Activated CD8-positive, alpha-beta memory T cell treated with anti-CD3 and anti-CD28 coated beads, Interleukin-2, amount 10 ng/mL, durations not matched to agents 7 days and 5 days (primary cell): ENCODE data around the gene ZMIZ1. TPM values are rescaled to one million over a fixed set of nuclear protein-coding genes. Genes with fewer than 3 reads are reported as not detected.

ENCODE experiments used
- ATAC-seq: fragments of 150-1000 bp; cut with Tn5 transposase; one replicate; pipeline ENCODE4 v1.10.0; 2021; ENCODE audit warnings: moderate library complexity
- CTCF ChIA-PET: fragments of 350-600 bp; sonication (Branson Sonifier 250); formaldehyde crosslinking; loops from one replicate; lab custom pipeline; 2021; ENCODE audit warnings: antibody characterized with exemption; lab: Charles Lee
- DNase-seq: peaks from one replicate; pipeline ENCODE4 v3.0.0-alpha.2; 2020
- H3K27ac Mint-ChIP-seq: one replicate; pipeline ENCODE4 v1.8.0; 2021; ENCODE audit warnings: mild to moderate bottlenecking, mixed read lengths
- H3K27me3 Mint-ChIP-seq: one replicate; pipeline ENCODE4 v1.8.0; 2021; ENCODE audit warnings: mixed read lengths
- H3K36me3 Mint-ChIP-seq: one replicate; pipeline ENCODE4 v1.8.0; 2021; ENCODE audit warnings: mild to moderate bottlenecking, mixed read lengths
- H3K4me1 Mint-ChIP-seq: one replicate; pipeline ENCODE4 v1.8.0; 2021; ENCODE audit warnings: mixed read lengths
- H3K4me3 Mint-ChIP-seq: one replicate; pipeline ENCODE4 v1.8.0; 2021; ENCODE audit warnings: mild to moderate bottlenecking, moderate library complexity, mixed read lengths
- H3K9me3 Mint-ChIP-seq: one replicate; pipeline ENCODE4 v1.8.0; 2022; ENCODE audit warnings: low read depth, mixed read lengths
- total RNA-seq, 2 experiments: library from RNA; stranded (reverse); gene quantifications; one replicate each; pipeline ENCODE4 v1.2.3, GENCODE V29; 2021

The ZMIZ1 gene
- total RNA-seq, 2 experiments from 2014 or later, result 52.7 to 71.5 TPM

DNA sequence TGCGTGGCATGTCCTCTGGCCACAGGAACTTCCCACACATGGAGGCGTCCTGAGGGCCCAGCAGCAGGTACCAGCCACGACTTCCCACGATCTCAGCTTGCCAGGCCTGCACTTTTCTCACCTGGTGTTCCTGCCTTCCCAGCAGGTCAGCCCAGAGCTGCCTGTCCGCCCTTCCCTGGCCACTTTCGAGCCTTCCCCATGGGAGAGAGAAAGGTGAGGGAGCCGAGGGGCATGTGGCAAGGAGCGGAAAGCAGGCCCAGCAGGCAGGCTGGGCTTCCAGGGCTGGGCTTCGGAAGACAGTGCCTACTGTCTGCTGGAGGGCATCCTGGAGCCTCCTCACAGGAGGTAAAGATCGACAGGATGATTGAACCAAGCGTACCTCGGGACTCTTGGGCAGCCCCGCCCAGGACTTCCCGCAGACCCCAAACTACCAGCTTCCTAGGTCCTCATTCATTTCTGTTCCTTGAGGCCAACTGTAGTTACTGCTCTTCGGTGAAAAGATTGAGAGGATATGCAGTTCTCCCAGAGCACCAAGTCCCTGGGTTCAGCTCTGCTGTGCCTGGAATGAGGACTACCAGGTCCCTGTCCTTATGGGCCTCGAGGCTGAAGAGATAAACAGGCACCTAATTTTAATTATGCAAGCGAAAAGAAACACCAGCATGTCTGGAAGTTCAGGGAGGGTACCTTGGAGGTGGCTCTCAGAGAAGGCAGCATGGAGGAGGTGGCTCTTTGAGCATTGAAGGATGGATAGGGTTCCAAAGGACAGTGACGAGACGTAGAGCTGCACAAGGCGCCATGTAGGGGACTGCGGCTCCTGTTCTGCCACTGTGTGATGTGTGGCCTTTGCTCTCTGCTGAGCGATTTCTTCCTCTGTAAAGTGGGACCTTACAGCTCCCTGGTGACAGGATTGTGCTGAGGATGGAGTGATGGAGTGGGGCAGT lies 87.8 kb downstream of the ZMIZ1 start:
- Mint-ChIP-seq H3K4me3 (no peak overlapping the region), H3K27ac (no peak overlapping the region), H3K27me3 (no peaks in the 10 kb centered on the region), H3K36me3 (no peaks in the 10 kb centered on the region), H3K4me1 (no peaks in the 10 kb centered on the region), H3K9me3 (no peaks in the 10 kb centered on the region)
- DNase-seq (no peak), ATAC-seq (no peak)
- CTCF ChIA-PET, result no interaction called here

DNA sequence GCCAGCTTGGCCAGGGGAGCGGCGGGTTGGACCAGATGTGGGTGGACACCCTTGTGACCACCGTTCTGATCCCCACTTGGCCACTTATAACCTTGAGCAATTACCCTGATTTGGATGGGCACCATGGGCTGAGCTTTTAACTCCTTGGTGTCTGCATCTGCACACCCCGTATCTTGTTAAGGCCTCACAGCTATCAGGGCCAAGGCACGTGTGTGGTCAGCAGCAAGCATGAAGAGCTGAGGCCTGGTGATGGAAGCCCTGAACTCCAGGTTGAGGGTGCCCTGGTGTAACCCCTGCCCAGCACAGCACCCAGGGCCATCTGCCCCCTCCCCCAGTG lies 89.2 kb downstream of the ZMIZ1 start:
- CTCF ChIA-PET, result interaction anchor here (1.5 kb wide), 1 partner anchor 11 kb away, joined by 4 read pairs; no protein-coding TSS in a partner anchor
- DNase-seq (no peak), ATAC-seq (peak; percentile 14)
- H3K36me3 Mint-ChIP-seq, result no peaks in the 10 kb centered on the region
- no peak overlapping the region for H3K4me3 Mint-ChIP-seq
- no peaks in the 10 kb centered on the region for H3K9me3 Mint-ChIP-seq
- H3K27ac Mint-ChIP-seq, result no peak overlapping the region
- no peaks in the 10 kb centered on the region for H3K4me1 Mint-ChIP-seq
- H3K27me3 Mint-ChIP-seq, result no peaks in the 10 kb centered on the region

DNA sequence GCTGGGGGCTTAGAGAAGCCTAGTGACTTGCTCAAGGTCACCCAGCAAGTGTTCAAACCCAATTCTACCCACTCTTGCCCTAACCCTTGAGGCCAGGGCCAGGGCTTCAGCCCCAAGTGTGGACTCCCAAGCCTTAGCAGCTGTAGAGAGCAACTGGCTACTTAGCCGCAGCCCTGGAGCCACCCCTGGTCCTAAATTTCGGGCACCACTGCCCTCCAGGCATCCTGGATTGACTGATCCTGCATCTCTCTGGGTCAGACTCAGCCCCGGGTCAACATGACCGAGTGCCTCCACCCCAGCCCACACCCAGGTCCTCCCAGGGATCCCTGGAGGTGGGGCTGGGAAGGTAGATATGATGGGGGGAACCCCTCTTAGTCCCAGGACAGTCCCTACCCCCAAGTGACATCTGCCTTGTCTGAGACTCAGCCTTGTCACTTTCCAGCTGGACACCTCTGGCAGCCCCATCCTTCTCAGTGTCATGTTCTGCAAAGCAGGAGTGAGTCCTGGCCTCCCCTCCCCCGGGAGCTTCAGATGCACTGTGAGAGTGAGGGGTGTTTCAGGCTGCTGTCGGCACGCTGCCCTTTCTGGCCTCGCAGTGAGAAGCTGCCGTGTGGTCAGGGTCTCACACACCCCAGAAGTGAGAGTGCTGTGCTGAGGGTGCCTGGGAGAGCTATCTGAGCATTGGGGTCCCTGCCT lies 89.8 kb downstream of the ZMIZ1 start:
- H3K27me3 Mint-ChIP-seq, result no peaks in the 10 kb centered on the region
- no peak overlapping the region for H3K4me3 Mint-ChIP-seq
- no peaks in the 10 kb centered on the region for H3K36me3 Mint-ChIP-seq
- H3K4me1 Mint-ChIP-seq, result no peaks in the 10 kb centered on the region
- no peak for DNase-seq
- CTCF ChIA-PET, result interaction anchor here (1.5 kb wide), 1 partner anchor 10 kb away, joined by 4 read pairs; no protein-coding TSS in a partner anchor
- H3K27ac Mint-ChIP-seq, result no peak overlapping the region
- H3K9me3 Mint-ChIP-seq, result no peaks in the 10 kb centered on the region
- peak; percentile 11 for ATAC-seq

DNA sequence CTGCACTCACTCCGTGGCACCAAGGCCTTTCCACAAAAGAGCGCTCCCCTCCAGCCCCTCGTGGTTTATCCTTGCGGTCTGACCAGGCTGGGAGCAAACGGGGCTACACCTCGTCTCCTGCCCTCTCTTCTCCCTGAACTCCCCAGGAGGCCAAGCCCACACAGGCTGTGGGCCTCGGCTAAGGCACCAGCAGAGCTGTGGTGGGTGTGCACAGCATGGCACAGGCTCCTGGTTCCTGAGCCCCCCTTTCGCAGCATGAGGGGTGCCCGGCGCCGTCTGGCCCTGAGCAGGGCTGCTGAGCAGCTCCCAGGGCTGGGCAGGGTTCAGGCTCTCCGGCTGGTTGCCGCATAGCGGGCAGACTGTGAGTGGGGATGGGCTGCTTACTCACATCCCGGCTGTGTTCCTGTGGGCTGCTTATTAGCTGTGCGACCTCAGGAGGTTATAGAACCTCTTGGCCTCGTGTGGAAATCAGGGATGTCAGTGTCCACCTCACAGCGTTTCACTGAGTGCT lies 90.4 kb downstream of the ZMIZ1 start:
- Mint-ChIP-seq H3K4me3 (no peak overlapping the region), H3K36me3 (no peaks in the 10 kb centered on the region), H3K4me1 (no peaks in the 10 kb centered on the region), H3K9me3 (no peaks in the 10 kb centered on the region), H3K27ac (no peak overlapping the region), H3K27me3 (no peaks in the 10 kb centered on the region)
- no peak for ATAC-seq
- CTCF ChIA-PET, result no interaction called here
- DNase-seq, result no peak

DNA sequence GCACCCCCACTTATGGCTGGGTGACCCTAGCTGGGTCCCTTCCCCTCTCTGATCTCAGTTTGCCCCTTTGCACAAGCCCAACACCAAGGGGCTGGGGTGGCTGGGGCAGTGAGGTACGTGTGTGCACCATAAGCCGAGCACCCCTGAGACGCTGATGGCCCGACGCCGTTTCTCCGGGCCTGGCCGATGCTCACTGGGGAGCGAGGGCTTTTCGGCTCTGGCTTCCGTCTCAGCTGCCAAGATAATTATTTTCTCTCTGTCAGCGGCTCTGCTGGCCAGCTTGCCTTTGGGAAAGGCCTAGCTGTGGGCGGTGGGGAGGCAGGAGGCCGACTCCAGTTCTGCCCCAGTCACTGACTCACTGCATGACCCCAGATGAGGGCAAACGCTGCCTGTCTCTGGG lies 91.0 kb downstream of the ZMIZ1 start:
- CTCF ChIA-PET, result no interaction called here
- no peaks in the 10 kb centered on the region for H3K4me1 Mint-ChIP-seq
- H3K4me3 Mint-ChIP-seq, result no peak overlapping the region
- H3K36me3 Mint-ChIP-seq, result no peaks in the 10 kb centered on the region
- no peaks in the 10 kb centered on the region for H3K9me3 Mint-ChIP-seq
- ATAC-seq (no peak), DNase-seq (no peak)
- H3K27me3 Mint-ChIP-seq, result no peaks in the 10 kb centered on the region
- no peak overlapping the region for H3K27ac Mint-ChIP-seq

DNA sequence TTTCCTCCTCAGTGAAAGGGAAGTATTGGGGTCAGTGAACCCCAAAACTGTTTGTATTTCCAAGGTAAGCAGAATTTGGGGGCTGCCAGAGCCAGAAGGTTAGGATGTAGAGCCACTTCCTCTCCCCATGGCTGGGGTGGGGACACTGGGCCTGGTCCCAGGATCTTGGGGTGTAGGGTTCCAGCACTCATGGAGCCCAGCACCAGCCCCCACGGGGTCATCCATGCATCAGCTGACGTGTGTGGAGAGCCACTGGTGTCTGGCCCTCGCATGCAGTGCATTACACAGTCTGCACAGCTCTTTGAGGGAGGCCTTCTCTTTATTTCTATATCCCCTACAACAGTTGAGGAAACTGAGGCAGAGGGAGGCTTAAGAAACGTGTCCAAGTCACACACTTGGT lies 91.4 kb downstream of the ZMIZ1 start:
- no peak for ATAC-seq
- DNase-seq, result no peak
- no peaks in the 10 kb centered on the region for H3K9me3 Mint-ChIP-seq
- no peak overlapping the region for H3K27ac Mint-ChIP-seq
- no peaks in the 10 kb centered on the region for H3K4me1 Mint-ChIP-seq
- H3K4me3 Mint-ChIP-seq, result no peak overlapping the region
- H3K36me3 Mint-ChIP-seq, result no peaks in the 10 kb centered on the region
- no peaks in the 10 kb centered on the region for H3K27me3 Mint-ChIP-seq
- CTCF ChIA-PET, result no interaction called here

DNA sequence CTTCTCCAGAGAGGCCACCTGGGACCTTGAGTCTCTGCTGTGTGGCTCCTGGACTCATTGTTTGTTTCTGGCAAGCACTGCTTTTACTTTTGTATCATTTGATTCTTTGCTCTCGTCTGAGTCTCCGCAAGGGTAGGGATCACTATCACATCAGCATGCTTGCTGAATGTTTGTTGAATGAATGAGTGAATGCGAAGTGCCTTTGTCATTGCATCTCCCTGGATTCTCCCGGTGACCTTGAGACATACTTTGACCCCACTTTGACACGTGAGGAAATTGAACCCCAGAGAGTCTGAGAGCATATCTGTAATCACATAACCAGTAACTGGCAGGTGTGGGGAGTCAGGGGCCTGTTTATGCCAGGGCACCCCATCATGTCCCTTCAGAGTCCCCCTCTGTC lies 92.8 kb downstream of the ZMIZ1 start:
- no peak for ATAC-seq
- Mint-ChIP-seq H3K9me3 (no peaks in the 10 kb centered on the region), H3K27me3 (no peaks in the 10 kb centered on the region), H3K4me3 (no peak overlapping the region), H3K36me3 (no peaks in the 10 kb centered on the region), H3K4me1 (no peaks in the 10 kb centered on the region), H3K27ac (no peak overlapping the region)
- DNase-seq, result no peak
- CTCF ChIA-PET, result no interaction called here

DNA sequence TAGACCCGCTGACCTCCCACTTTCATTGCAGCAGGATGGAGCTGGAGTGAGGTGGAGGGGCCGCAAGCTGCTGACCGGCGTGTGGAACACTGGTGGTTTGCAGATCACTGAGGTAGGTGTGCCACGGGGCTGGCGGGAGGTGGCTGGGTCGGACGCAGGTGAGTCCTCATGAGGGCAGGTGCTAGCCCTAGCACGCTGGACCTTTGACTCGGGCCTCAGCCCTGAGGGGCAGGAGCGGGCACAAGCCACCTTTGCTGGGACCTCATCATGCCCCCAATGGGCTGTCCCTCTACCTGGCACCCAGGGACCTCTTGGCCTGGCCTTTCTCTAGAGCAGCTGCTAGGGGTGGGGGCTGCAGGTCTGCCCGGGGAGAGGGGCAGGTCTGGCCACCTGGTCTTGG lies 93.3 kb downstream of the ZMIZ1 start:
- ATAC-seq, result no peak
- no peak overlapping the region for H3K4me3 Mint-ChIP-seq
- no peaks in the 10 kb centered on the region for H3K9me3 Mint-ChIP-seq
- H3K4me1 Mint-ChIP-seq, result no peaks in the 10 kb centered on the region
- no peak overlapping the region for H3K27ac Mint-ChIP-seq
- no peaks in the 10 kb centered on the region for H3K36me3 Mint-ChIP-seq
- no peak for DNase-seq
- CTCF ChIA-PET, result no interaction called here
- no peaks in the 10 kb centered on the region for H3K27me3 Mint-ChIP-seq

DNA sequence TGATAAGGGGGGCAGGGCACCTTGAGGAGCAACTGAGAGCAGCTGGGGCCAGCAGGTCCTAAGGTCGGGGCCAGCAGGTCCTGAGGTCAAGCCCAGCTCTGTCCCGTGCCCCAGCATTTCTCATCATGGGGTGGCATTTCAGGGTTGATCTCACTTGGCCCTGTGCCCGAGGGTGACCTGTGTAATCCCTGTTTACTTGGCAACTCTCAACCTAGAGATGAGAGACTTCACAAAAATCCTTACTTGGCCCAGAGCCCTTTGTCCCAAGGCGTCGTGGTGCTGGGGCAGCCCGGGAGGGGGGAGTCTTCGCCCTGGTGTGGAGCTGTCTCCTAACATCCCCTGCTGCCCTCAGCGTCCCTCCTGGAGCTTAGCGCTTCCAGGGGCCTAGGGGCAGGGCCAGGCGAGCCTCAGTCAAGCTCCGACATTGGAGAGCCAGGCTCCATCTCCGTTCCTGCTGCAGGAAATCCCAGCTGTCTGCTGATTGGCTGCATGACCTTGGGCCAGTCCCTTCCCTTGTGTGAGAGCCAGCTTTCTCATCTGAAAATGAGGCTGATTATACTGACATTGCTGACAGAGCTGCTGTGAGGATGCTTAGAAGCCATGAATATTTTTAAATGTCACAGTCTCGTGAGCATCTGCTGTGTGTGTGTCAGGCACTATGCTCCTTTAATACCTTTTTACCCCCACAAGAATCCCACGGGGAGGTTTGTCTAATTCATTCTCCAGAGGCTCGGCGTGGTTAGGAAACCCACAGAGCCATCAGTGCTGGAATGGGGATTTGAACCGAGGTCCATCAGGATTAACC lies 94.3 kb downstream of the ZMIZ1 start:
- H3K4me1 Mint-ChIP-seq, result no peaks in the 10 kb centered on the region
- CTCF ChIA-PET, result no interaction called here
- H3K27me3 Mint-ChIP-seq, result no peaks in the 10 kb centered on the region
- no peaks in the 10 kb centered on the region for H3K36me3 Mint-ChIP-seq
- no peak for ATAC-seq
- no peak for DNase-seq
- no peaks in the 10 kb centered on the region for H3K9me3 Mint-ChIP-seq
- H3K27ac Mint-ChIP-seq, result no peak overlapping the region
- no peak overlapping the region for H3K4me3 Mint-ChIP-seq

DNA sequence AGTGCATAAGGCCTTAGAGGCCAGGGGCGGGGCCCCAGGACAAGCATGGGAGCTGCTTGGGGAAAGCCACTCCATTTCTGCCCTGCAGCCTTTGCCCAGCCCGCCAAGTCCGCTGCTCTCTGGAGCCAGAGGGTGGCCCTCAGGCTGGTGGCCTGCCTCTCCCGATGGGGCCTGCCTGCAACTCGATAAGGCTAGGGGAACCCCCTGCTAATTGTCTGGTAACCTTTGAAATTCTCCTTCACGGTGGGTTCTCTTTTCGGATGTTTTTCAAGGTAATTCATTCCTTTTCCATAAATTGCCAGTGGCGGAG lies 94.9 kb downstream of the ZMIZ1 start:
- DNase-seq (no peak), ATAC-seq (no peak)
- no peaks in the 10 kb centered on the region for H3K9me3 Mint-ChIP-seq
- no peaks in the 10 kb centered on the region for H3K27me3 Mint-ChIP-seq
- H3K4me1 Mint-ChIP-seq, result no peaks in the 10 kb centered on the region
- H3K27ac Mint-ChIP-seq, result no peak overlapping the region
- CTCF ChIA-PET, result no interaction called here
- no peak overlapping the region for H3K4me3 Mint-ChIP-seq
- H3K36me3 Mint-ChIP-seq, result no peaks in the 10 kb centered on the region

DNA sequence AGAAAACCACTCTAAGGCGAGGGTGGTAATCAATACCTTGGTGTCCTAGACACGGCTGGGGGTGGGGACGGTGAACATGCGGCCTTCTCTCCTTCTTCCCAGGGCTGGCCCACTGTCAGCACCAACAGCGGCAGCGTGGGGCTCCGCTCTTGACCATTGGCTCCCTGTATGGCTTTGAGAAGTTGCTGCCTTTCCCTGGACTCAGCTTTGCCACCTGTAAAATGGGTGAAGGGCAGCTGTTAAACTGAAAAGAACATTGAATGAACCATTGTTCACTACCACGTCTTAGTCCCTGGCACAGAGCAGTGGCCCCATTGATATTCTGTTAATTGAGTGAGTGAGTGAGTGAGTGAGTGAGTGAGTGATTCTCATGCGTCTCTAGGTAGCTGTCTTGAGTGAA lies 95.3 kb downstream of the ZMIZ1 start:
- no peaks in the 10 kb centered on the region for H3K36me3 Mint-ChIP-seq
- no peak for ATAC-seq
- no peak overlapping the region for H3K4me3 Mint-ChIP-seq
- CTCF ChIA-PET, result interaction anchor here (1.4 kb wide), 1 partner anchor 31 kb away, joined by 3 read pairs; no protein-coding TSS in a partner anchor
- no peaks in the 10 kb centered on the region for H3K4me1 Mint-ChIP-seq
- H3K9me3 Mint-ChIP-seq, result no peaks in the 10 kb centered on the region
- no peaks in the 10 kb centered on the region for H3K27me3 Mint-ChIP-seq
- no peak overlapping the region for H3K27ac Mint-ChIP-seq
- DNase-seq, result no peak

DNA sequence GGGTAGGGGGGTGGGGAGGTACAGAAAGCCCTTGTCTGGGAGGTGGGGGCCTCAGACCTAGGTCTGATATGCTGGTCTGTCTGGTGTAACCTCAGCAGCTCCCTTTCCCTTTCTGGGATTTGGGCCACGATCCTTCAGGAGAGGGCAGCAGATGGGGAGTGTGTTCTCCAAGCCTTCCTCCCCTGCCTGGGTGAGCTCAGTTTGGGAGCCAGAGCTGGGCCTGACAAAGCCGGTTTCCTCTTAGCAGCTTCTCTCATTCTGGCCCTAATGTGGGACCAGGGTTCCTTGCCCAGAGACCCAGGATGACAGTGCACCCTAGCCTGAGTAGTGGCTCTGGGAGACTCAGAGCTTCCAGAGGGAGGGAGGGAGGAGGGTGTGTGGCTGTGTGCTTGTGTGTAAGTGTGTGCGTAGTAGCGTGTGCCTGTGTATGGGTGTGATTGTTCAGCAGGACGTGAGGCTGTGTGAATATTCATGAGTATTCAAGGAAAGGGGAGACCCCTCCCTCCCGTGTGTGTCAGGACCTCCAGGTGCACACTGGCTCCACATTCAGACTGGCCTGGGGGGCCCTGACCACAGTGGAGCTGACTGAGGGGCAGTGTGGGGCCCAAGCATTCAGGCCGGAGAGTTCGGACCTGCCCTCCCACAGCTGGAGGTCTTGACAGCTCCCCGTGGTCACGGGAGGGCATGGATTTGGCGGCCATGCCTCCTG lies 96.5 kb downstream of the ZMIZ1 start:
- H3K4me1 Mint-ChIP-seq, result no peaks in the 10 kb centered on the region
- no peaks in the 10 kb centered on the region for H3K27me3 Mint-ChIP-seq
- DNase-seq (no peak), ATAC-seq (no peak)
- H3K4me3 Mint-ChIP-seq, result no peak overlapping the region
- no peaks in the 10 kb centered on the region for H3K9me3 Mint-ChIP-seq
- no peak overlapping the region for H3K27ac Mint-ChIP-seq
- CTCF ChIA-PET, result interaction anchor here (1.4 kb wide), 1 partner anchor 30 kb away, joined by 3 read pairs; no protein-coding TSS in a partner anchor
- H3K36me3 Mint-ChIP-seq, result no peaks in the 10 kb centered on the region

DNA sequence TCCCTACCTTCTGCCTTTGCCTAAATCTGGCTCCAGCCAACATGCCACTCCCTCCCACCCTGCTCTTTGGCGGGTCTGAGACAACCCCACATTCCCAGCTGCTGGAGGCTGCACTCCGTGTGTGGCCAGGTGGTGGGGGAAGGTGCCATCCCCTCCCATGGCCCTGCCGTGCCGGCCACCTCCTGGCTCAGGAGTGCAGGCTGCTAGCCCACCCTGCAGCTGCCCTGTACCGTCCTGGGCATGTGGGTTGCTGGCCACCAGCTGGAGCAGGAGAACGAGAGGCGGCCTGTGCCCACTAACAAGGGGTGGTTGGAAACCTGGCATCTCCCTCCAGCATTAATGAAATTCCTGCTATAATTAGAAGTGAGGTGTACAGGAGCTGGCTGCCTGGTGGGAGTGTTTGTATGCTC lies 97.6 kb downstream of the ZMIZ1 start:
- ATAC-seq (no peak), DNase-seq (no peak)
- H3K27ac Mint-ChIP-seq, result no peak overlapping the region
- H3K4me1 Mint-ChIP-seq, result no peaks in the 10 kb centered on the region
- no peaks in the 10 kb centered on the region for H3K36me3 Mint-ChIP-seq
- H3K4me3 Mint-ChIP-seq, result no peak overlapping the region
- H3K9me3 Mint-ChIP-seq, result no peaks in the 10 kb centered on the region
- H3K27me3 Mint-ChIP-seq, result no peaks in the 10 kb centered on the region
- CTCF ChIA-PET, result no interaction called here
